ENCODE results near the gene UNC13D.

GRCh38 chr17:75830164-75831031, 13.8 kb downstream of the UNC13D start:
- TF ChIP-seq CTCF (IDR thresholded peaks at IDR 0.05) (no peak), POLR2A (IDR thresholded peaks at IDR 0.05) (no peak)
